Fibroblast of lung (primary cell): Measurements from ENCODE around the gene EBF4. TPM values are rescaled to one million over a fixed set of nuclear protein-coding genes. Genes with fewer than 3 reads are reported as not detected.

ENCODE experiments used
- DNase-seq, 2 donors: peaks; one replicate each; pipeline versions ENCODE4 v3.0.0 to v3.0.0-alpha.2; 2010; ENCODE audit warnings: low read depth in 2 of 2
- H2AFZ ChIP-seq: 2 replicates; pipeline ENCODE4 v1.5.1; 2012; ENCODE audit warnings: low read length, control low read depth, inconsistent platforms
- H3K27ac ChIP-seq: 2 replicates; pipeline ENCODE4 v1.5.1; 2011; ENCODE audit warnings: low read length, control low read depth; ENCODE audit not compliant: insufficient read depth
- H3K27me3 ChIP-seq: 2 replicates; pipeline ENCODE4 v1.5.1; 2011; ENCODE audit warnings: mild to moderate bottlenecking, low read length; ENCODE audit not compliant: control insufficient read depth, insufficient read depth
- H3K36me3 ChIP-seq: 2 replicates; pipeline ENCODE4 v1.5.1; 2011; ENCODE audit warnings: low read length; ENCODE audit not compliant: control insufficient read depth, insufficient read depth
- H3K4me1 ChIP-seq: 2 replicates; pipeline ENCODE4 v1.5.1; 2011; ENCODE audit warnings: low read length; ENCODE audit not compliant: control insufficient read depth, insufficient read depth; ENCODE audit errors: extremely low read depth
- H3K4me2 ChIP-seq: 2 replicates; pipeline ENCODE4 v1.5.1; 2011; ENCODE audit warnings: low read length, control low read depth; ENCODE audit not compliant: insufficient read depth; ENCODE audit errors: extremely low read depth
- H3K4me3 ChIP-seq, 4 experiments: fragments of 200-600 bp in 1 of 4; sonication (generic) in 1 of 4; replicated peaks in 1 of 4; 2 replicates each; pipeline ENCODE4 v1.5.1; 2011 to 2016; ENCODE audit warnings: low read length in 4 of 4, low read depth in 3 of 4, mild to moderate bottlenecking in 3 of 4, control low read depth in 2 of 4, inconsistent platforms in 1 of 4, mixed read lengths in 1 of 4; ENCODE audit not compliant: insufficient read depth in 1 of 4; ENCODE audit errors: control extremely low read depth in 1 of 4
- H3K79me2 ChIP-seq: 2 replicates; pipeline ENCODE4 v1.5.1; 2012; ENCODE audit warnings: mild to moderate bottlenecking, low read length, inconsistent platforms; ENCODE audit not compliant: control insufficient read depth, insufficient read depth
- H3K9ac ChIP-seq: 2 replicates; pipeline ENCODE4 v1.5.1; 2011; ENCODE audit warnings: mild to moderate bottlenecking, low read length, control low read depth; ENCODE audit not compliant: insufficient read depth
- H3K9me3 ChIP-seq: 2 replicates; pipeline ENCODE4 v1.5.1; 2012; ENCODE audit warnings: low read depth, low read length; ENCODE audit not compliant: control insufficient read depth, insufficient read depth
- H4K20me1 ChIP-seq: 2 replicates; pipeline ENCODE4 v1.5.1; 2011; ENCODE audit warnings: low read length; ENCODE audit not compliant: control insufficient read depth, insufficient read depth; ENCODE audit errors: extremely low read depth
- EZH2 ChIP-seq: IDR thresholded peaks from 2 replicates; pipeline ENCODE4 v1.5.1; 2012; ENCODE audit warnings: low read length, control low read depth, mild to moderate bottlenecking; ENCODE audit errors: missing control alignments
- polyA plus RNA-seq, 2 donors: library from polyadenylated mRNA; depleted of rRNA in 1 of 2; stranded (reverse) in 1 of 2; unstranded in 1 of 2; fragments of >200 nt; gene quantifications; 2 replicates each; pipeline ENCODE4 v1.2.1, GENCODE V29; 2011 to 2012; ENCODE audit warnings: missing spikeins in 1 of 2
- total RNA-seq: library from RNA; depleted of rRNA; stranded (reverse); fragments of >200 nt; gene quantifications from 2 replicates; pipeline ENCODE4 v1.2.1, GENCODE V29; 2014
- TF ChIP-seq, protein P1 (sequence below), 2 donors: IDR thresholded peaks in 1 of 2; conservative IDR thresholded peaks in 1 of 2; 1 replicate in 1 of 2; 2 replicates in 1 of 2; pipeline ENCODE4 v1.5.1; 2011 to 2012; ENCODE audit warnings: low read length in 2 of 2, control low read depth in 1 of 2, inconsistent platforms in 1 of 2, low read depth in 1 of 2, mild to moderate bottlenecking in 1 of 2

The EBF4 gene
- total and polyA plus RNA-seq, 2 donors (not counting 1 experiment from before 2014, with no cell fraction given): 0.35 to 0.99 TPM

GRCh38 chr20:2738331-2739041 is 45.9 kb downstream of the EBF4 start:
- Histone ChIP-seq H3K4me2 (no peak overlapping the region), H3K4me3 (no peak overlapping the region), H3K36me3 (no peaks in the 10 kb centered on the region), H2AFZ (no peak overlapping the region), H3K79me2 (no peaks in the 10 kb centered on the region), H3K9me3 (no peaks in the 10 kb centered on the region), H4K20me1 (no peaks in the 10 kb centered on the region), H3K9ac (no peak overlapping the region), H3K27ac (no peak overlapping the region), H3K4me1 (no peaks in the 10 kb centered on the region), H3K27me3 (peaks cover 4% of the 10 kb centered on the region)
- no peak for DNase-seq
- TF ChIP-seq EZH2: no peak
- TF ChIP-seq, protein P1, sequence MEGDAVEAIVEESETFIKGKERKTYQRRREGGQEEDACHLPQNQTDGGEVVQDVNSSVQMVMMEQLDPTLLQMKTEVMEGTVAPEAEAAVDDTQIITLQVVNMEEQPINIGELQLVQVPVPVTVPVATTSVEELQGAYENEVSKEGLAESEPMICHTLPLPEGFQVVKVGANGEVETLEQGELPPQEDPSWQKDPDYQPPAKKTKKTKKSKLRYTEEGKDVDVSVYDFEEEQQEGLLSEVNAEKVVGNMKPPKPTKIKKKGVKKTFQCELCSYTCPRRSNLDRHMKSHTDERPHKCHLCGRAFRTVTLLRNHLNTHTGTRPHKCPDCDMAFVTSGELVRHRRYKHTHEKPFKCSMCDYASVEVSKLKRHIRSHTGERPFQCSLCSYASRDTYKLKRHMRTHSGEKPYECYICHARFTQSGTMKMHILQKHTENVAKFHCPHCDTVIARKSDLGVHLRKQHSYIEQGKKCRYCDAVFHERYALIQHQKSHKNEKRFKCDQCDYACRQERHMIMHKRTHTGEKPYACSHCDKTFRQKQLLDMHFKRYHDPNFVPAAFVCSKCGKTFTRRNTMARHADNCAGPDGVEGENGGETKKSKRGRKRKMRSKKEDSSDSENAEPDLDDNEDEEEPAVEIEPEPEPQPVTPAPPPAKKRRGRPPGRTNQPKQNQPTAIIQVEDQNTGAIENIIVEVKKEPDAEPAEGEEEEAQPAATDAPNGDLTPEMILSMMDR (conservative IDR thresholded peaks at IDR 0.05 in 1 of 2, IDR thresholded peaks at IDR 0.05 in 1 of 2; ENCODE audit: low read depth in 1 of 2, low read length in 2 of 2): no peak

DNA sequence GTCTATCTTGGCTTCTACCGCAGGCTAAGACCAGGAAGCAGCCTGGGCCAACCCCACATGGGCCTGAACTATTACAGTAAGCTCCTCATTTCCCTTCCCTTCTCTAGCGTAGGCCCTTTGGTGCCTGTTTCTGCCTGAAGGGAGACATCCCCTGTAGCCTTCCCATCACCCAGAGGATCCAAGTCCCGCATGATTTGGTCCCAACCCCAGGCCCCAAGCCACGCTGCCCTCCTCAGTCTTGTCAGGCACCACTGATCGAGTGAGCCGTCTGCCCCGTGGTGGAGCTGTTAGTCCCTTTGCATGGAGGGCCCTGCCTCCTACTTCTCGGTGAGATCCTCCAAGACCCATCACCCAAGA is 46.4 kb downstream of the EBF4 start:
- no peak overlapping the region for H3K4me2 ChIP-seq
- no peaks in the 10 kb centered on the region for H3K9me3 ChIP-seq
- H3K36me3 ChIP-seq: no peaks in the 10 kb centered on the region
- DNase-seq: no peak
- H3K27me3 ChIP-seq: peaks cover 4% of the 10 kb centered on the region
- H3K4me1 ChIP-seq: no peaks in the 10 kb centered on the region
- no peak overlapping the region for H2AFZ ChIP-seq
- no peak overlapping the region for H3K27ac ChIP-seq
- no peaks in the 10 kb centered on the region for H3K79me2 ChIP-seq
- H3K4me3 ChIP-seq: no peak overlapping the region
- H4K20me1 ChIP-seq: no peaks in the 10 kb centered on the region
- H3K9ac ChIP-seq: no peak overlapping the region
- TF ChIP-seq EZH2: no peak
- TF ChIP-seq, protein P1 (conservative IDR thresholded peaks at IDR 0.05 in 1 of 2, IDR thresholded peaks at IDR 0.05 in 1 of 2; ENCODE audit: low read depth in 1 of 2, low read length in 2 of 2): no peak

DNA sequence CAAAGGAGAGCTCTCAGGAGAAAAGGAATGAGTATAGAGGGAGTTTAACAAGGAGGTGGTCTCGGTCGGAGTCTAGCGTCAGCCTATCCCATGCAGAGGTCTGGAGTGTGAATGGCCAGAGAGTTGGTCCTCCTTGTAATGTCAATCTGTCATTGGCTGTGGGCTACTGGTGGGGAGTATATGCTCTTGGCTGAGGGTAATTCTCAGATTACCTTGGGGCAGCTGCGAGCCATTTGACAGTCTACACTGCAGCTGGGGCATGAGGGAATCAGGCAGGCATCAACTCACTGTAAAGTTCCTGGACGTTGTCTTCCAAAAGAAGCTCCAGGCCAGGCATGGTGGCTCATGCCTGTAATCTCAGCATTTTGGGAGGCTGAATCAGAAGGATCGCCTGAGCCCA is 48.1 kb downstream of the EBF4 start:
- H3K9me3 ChIP-seq: no peaks in the 10 kb centered on the region
- no peak for TF ChIP-seq EZH2
- TF ChIP-seq, protein P1 (conservative IDR thresholded peaks at IDR 0.05 in 1 of 2, IDR thresholded peaks at IDR 0.05 in 1 of 2; ENCODE audit: low read depth in 1 of 2, low read length in 2 of 2): no peak
- H3K79me2 ChIP-seq: no peaks in the 10 kb centered on the region
- H3K27me3 ChIP-seq: no peaks in the 10 kb centered on the region
- H3K4me3 ChIP-seq: no peak overlapping the region
- H3K27ac ChIP-seq: no peak overlapping the region
- H3K4me1 ChIP-seq: no peaks in the 10 kb centered on the region
- no peak overlapping the region for H3K4me2 ChIP-seq
- H4K20me1 ChIP-seq: no peaks in the 10 kb centered on the region
- H3K9ac ChIP-seq: no peak overlapping the region
- DNase-seq: no peak
- no peaks in the 10 kb centered on the region for H3K36me3 ChIP-seq
- H2AFZ ChIP-seq: no peak overlapping the region
